Measurements from ENCODE around the gene MEGF10. TPM values are rescaled to one million over a fixed set of nuclear protein-coding genes. Genes with fewer than 3 reads are reported as not detected.

MEGF10 gene
- total and polyA plus RNA-seq, 2 of the 8 experiments (the other 6 are each of a cell fraction or from before 2014, with no cell fraction given): 38.2 to 53.1 TPM

- TF ChIP-seq SIN3A (conservative IDR thresholded peaks at IDR 0.05 in 1 of 2, IDR thresholded peaks at IDR 0.05 in 1 of 2; ENCODE audit: low read depth in 1 of 2, low read length in 2 of 2) (no peak; a peak in 1 of 4 replicates), CHD7 (IDR thresholded peaks at IDR 0.05; ENCODE audit: insufficient replicate concordance, low read length) (no peak), TBP (IDR thresholded peaks at IDR 0.05; ENCODE audit: low read depth, low read length) (peak; percentile 53; the same call in 1 of the 2 replicates), BACH1 (IDR thresholded peaks at IDR 0.05; ENCODE audit: low read length) (peak; percentile 84), TAF1 (IDR thresholded peaks at IDR 0.05; ENCODE audit: low read depth, low read length) (peak; percentile 73), CBX8 (IDR thresholded peaks at IDR 0.05; ENCODE audit: borderline replicate concordance, low read depth, low read length) (no peak), KDM1A (IDR thresholded peaks at IDR 0.05; ENCODE audit: borderline replicate concordance, low read length) (peak; percentile 35; the same call in 1 of the 2 replicates), ATF3 (IDR thresholded peaks at IDR 0.05; ENCODE audit: insufficient read depth, low read depth, low read length) (no peak)
These were observed at the start of gene MEGF10 (continued) for GRCh38 chr5:127290019-127290945.

All from H1 (cell line).